HepG2 (cell line): ENCODE data around the gene HLF. TPM values are rescaled to one million over a fixed set of nuclear protein-coding genes. Genes with fewer than 3 reads are reported as not detected.

Experiments
- ATAC-seq: fragments of 200-7000 bp; cut with Tn5 transposase; 3 replicates; pipeline ENCODE4 v1.9.1; 2020; ENCODE audit warnings: mild to moderate bottlenecking, moderate library complexity
- BruUV-seq: library from RNA; stranded (reverse); fragments of 400-500 nt; replicated peaks from 2 replicates; lab custom pipeline; 2021; lab: Mats Ljungman, UMichigan
- CTCF ChIA-PET: fragments of 300-600 bp; formaldehyde crosslinking; extraction: SDS; loops from one replicate; lab custom pipeline; 2021; ENCODE audit warnings: low total read pairs, inconsistent platforms, low intra/inter-chr PET ratio; lab: Yijun Ruan, JAX
- POLR2A ChIA-PET: fragments of 350-600 bp; sonication (Branson Sonifier 250); formaldehyde crosslinking; loops from one replicate; lab custom pipeline; 2020; ENCODE audit warnings: antibody characterized with exemption, inconsistent platforms; lab: Yijun Ruan, JAX
- DNase-seq: peaks from one replicate; pipeline ENCODE4 v3.0.0-alpha.2; 2015; ENCODE audit warnings: low spot score
- FAIRE-seq: peaks from 3 replicates; lab custom pipeline; 2011; peaks lifted over from hg19 to GRCh38; lab: Jason Lieb, UNC
- H2AFZ ChIP-seq: one replicate; pipeline ENCODE4 v1.6.1; 2011; ENCODE audit warnings: low read length, inconsistent platforms
- H3K27ac ChIP-seq: fragments of 300-600 bp; 3 replicates; pipeline ENCODE4 v1.8.0; 2011; ENCODE audit warnings: mixed run types, mild to moderate bottlenecking, mixed read lengths, low read length, inconsistent platforms; ENCODE audit not compliant: insufficient read depth; ENCODE audit errors: extremely low read length
- H3K27me3 ChIP-seq, 2 experiments: fragments of 200-600 bp in 1 of 2; 2 replicates in 1 of 2; 3 replicates in 1 of 2; pipeline versions ENCODE4 v1.6.0 to v1.8.0; 2011; ENCODE audit warnings: low read length in 2 of 2, mild to moderate bottlenecking in 2 of 2, moderate library complexity in 2 of 2, inconsistent platforms in 1 of 2; ENCODE audit not compliant: insufficient read depth in 2 of 2, control insufficient read depth in 1 of 2
- H3K36me3 ChIP-seq, 2 experiments: fragments of 200-600 bp in 1 of 2; replicated peaks in 1 of 2; 2 replicates in 1 of 2; 3 replicates in 1 of 2; pipeline versions ENCODE4 v1.5.1 to v1.8.0; 2011; ENCODE audit warnings: low read length in 2 of 2, inconsistent platforms in 1 of 2; ENCODE audit not compliant: insufficient read depth in 2 of 2, control insufficient read depth in 1 of 2
- H3K4me1 ChIP-seq: 2 replicates; pipeline ENCODE4 v1.5.1; 2012; ENCODE audit warnings: low read length, inconsistent platforms; ENCODE audit not compliant: insufficient read depth
- H3K4me2 ChIP-seq: 2 replicates; pipeline ENCODE4 v1.6.0; 2011; ENCODE audit warnings: low read depth, low read length, inconsistent platforms
- H3K4me3 ChIP-seq, 3 experiments: fragments of 200-600 bp in 1 of 3; sonication (generic), shearing (Covaris generic) in 1 of 3; replicated peaks in 1 of 3; 2 replicates each; pipeline ENCODE4 v1.5.1; 2011 to 2016; ENCODE audit warnings: low read length in 3 of 3, inconsistent platforms in 2 of 3, low read depth in 2 of 3, mild to moderate bottlenecking in 2 of 3, control low read depth in 1 of 3, mixed read lengths in 1 of 3; ENCODE audit not compliant: insufficient read depth in 1 of 3
- H3K79me2 ChIP-seq: one replicate; pipeline ENCODE4 v1.6.1; 2011; ENCODE audit warnings: low read length, inconsistent platforms; ENCODE audit not compliant: insufficient read depth
- H3K9ac ChIP-seq: 2 replicates; pipeline ENCODE4 v1.6.0; 2011; ENCODE audit warnings: mild to moderate bottlenecking, low read depth, low read length, inconsistent platforms; ENCODE audit not compliant: insufficient read depth
- H3K9me3 ChIP-seq: 2 replicates; pipeline ENCODE4 v1.5.1; 2012; ENCODE audit warnings: mild to moderate bottlenecking, low read length
- H4K20me1 ChIP-seq: 2 replicates; pipeline ENCODE4 v1.6.0; 2011; ENCODE audit warnings: inconsistent platforms, mild to moderate bottlenecking, low read length, moderate library complexity; ENCODE audit not compliant: insufficient read depth
- ATM ChIP-seq: fragments of 450-650 bp; IDR thresholded peaks from 2 replicates; pipeline ENCODE4 v1.7.1; 2017; ENCODE audit warnings: mild to moderate bottlenecking, borderline replicate concordance
- ELF4 ChIP-seq: sonication (generic); formaldehyde crosslinking; IDR thresholded peaks from 2 replicates; pipeline ENCODE4 v1.5.0; 2020; ENCODE audit warnings: missing genetic modification reagents, mild to moderate bottlenecking, moderate library complexity, borderline replicate concordance
- FOXA1 ChIP-seq, 2 experiments: fragments of 450-650 bp in 1 of 2; sonication (generic) in 1 of 2; formaldehyde crosslinking in 1 of 2; IDR thresholded peaks; 2 replicates each; pipeline versions ENCODE4 v1.4.0 to v1.6.1; 2016 to 2020; ENCODE audit warnings: missing genetic modification reagents in 1 of 2
- HINFP ChIP-seq: sonication (generic); formaldehyde crosslinking; IDR thresholded peaks from 2 replicates; pipeline ENCODE4 v1.4.0; 2020; ENCODE audit warnings: low read depth, mild to moderate bottlenecking, missing genetic modification reagents
- MEF2D ChIP-seq: sonication (generic); formaldehyde crosslinking; IDR thresholded peaks from 2 replicates; pipeline ENCODE4 v1.5.1; 2020; ENCODE audit warnings: mild to moderate bottlenecking, missing genetic modification reagents
- PBX2 ChIP-seq: IDR thresholded peaks from 2 replicates; pipeline ENCODE4 v1.6.1; 2016; ENCODE audit warnings: control low read depth
- PITX1 ChIP-seq: sonication (generic); formaldehyde crosslinking; IDR thresholded peaks from 2 replicates; pipeline ENCODE4 v1.5.1; 2020; ENCODE audit warnings: mild to moderate bottlenecking, missing genetic modification reagents
- SMAD1 ChIP-seq: sonication (generic); formaldehyde crosslinking; IDR thresholded peaks from 2 replicates; pipeline ENCODE4 v1.4.0; 2020; ENCODE audit warnings: missing genetic modification reagents, low read depth, mild to moderate bottlenecking, borderline replicate concordance
- SRF ChIP-seq: IDR thresholded peaks from 2 replicates; pipeline ENCODE4 v1.6.1; 2011; ENCODE audit warnings: mild to moderate bottlenecking, low read depth, low read length, moderate library complexity
- TRIM22 ChIP-seq: fragments of 450-650 bp; IDR thresholded peaks from 2 replicates; pipeline ENCODE4 v1.6.1; 2017
- TSC22D2 ChIP-seq: sonication (generic); formaldehyde crosslinking; IDR thresholded peaks from 2 replicates; pipeline ENCODE4 v1.5.1; 2020; ENCODE audit warnings: missing genetic modification reagents, mild to moderate bottlenecking, borderline replicate concordance
- U2AF2 ChIP-seq: fragments of 200-400 bp; formaldehyde crosslinking; IDR thresholded peaks from 2 replicates; pipeline ENCODE4 v1.6.1; 2017; ENCODE audit warnings: low read depth, mild to moderate bottlenecking, low read length
- ZNF207 ChIP-seq: fragments of 450-650 bp; IDR thresholded peaks from 2 replicates; pipeline ENCODE4 v1.6.1; 2016; ENCODE audit warnings: antibody characterized with exemption, borderline replicate concordance
- ZNF431 ChIP-seq: sonication (generic); formaldehyde crosslinking; IDR thresholded peaks from 2 replicates; pipeline ENCODE4 v1.9.0; 2022; ENCODE audit warnings: missing genetic modification reagents, low read depth, mild to moderate bottlenecking, borderline replicate concordance
- ZNF761 ChIP-seq: sonication (generic); formaldehyde crosslinking; conservative IDR thresholded peaks from 2 replicates; pipeline ENCODE4 v1.4.0; 2020; ENCODE audit warnings: mild to moderate bottlenecking, missing genetic modification reagents
- ZNF839 ChIP-seq: sonication (generic); formaldehyde crosslinking; IDR thresholded peaks from 2 replicates; pipeline ENCODE4 v1.4.0; 2020; ENCODE audit warnings: missing genetic modification reagents, mild to moderate bottlenecking, borderline replicate concordance
- ZSCAN31 ChIP-seq: sonication (generic); formaldehyde crosslinking; IDR thresholded peaks from 2 replicates; pipeline ENCODE4 v1.5.0; 2020; ENCODE audit warnings: low read depth, mild to moderate bottlenecking, missing genetic modification reagents
- WGBS: methylation state at CpG from one replicate; pipeline ENCODE4 v1.1.6; 2017; ENCODE audit warnings: low lambda C conversion rate; 5-methylcytosine and 5-hydroxymethylcytosine counted together
- in situ Hi-C: cut with HindIII; loops from 2 replicates; pipeline ENCODE4 v1.10.0; 2017; ENCODE audit warnings: low pct_unique_long_range_greater_than_20kb; ENCODE audit not compliant: extremely low pct_ligation_motif_present
- intact Hi-C: fragments of 100-400 bp; cut with micrococcal nuclease; formaldehyde crosslinking; loops from one replicate; pipeline ENCODE4 v1.10.0; 2022; ENCODE audit not compliant: unreplicated experiment
- polyA plus RNA-seq, 8 experiments: library from polyadenylated mRNA; depleted of rRNA in 3 of 8; stranded (reverse) in 7 of 8; unstranded in 1 of 8; fragments of >200 nt; fragmentation: Illumina TruSeq in 4 of 8; extraction: Trizol in 4 of 8; gene quantifications; 2 replicates each; pipeline versions ENCODE4 v1.2.1 to v1.2.3, GENCODE V29; 2011 to 2016; ENCODE audit warnings: low read depth in 4 of 8, missing spikeins in 1 of 8, mixed read lengths in 1 of 8; ENCODE audit not compliant: insufficient read depth in 1 of 8
- total RNA-seq, 5 experiments: library from RNA; depleted of rRNA; stranded (reverse); fragments of >200 nt; fragmentation: Illumina TruSeq; extraction: Trizol; gene quantifications; 2 replicates each; pipeline ENCODE4 v1.2.3, GENCODE V29; 2016; ENCODE audit warnings: low read depth in 1 of 5
- TF ChIP-seq, protein P1 (sequence below): sonication (generic); formaldehyde crosslinking; IDR thresholded peaks from 2 replicates; pipeline ENCODE4 v1.5.1; 2020; ENCODE audit warnings: mild to moderate bottlenecking, moderate library complexity, missing genetic modification reagents

HLF gene
- total and polyA plus RNA-seq, 2 of the 13 experiments (the other 11 are each of a cell fraction or from before 2014, with no cell fraction given), result 202 to 346 TPM

GRCh38 chr17:55332296-55333041 is 67.7 kb downstream of the HLF start (continued):
- TF ChIP-seq ATM (no peak), ZNF431 (CRISPR knock-in tag) (no peak)
- TF ChIP-seq, all 625 proteins: peak for 0

DNA sequence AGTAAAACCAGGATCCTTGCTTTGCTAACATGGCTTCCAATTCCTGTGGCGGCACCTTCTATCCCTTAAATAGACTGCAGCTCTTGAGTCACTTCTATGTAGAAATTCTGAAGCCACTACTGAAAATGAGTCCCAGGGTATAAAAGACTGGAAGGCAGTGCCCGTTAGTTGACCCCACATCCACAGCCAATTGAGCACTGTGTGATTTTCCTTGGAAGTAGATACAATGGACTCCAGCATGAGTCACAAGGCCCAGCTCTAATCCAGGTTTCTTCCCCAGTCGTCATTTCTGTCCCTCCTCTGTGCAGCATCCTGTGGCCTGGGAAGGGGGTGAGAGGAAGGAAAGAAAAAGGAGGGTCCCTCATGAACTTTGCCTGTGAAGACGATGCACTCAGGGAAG is 69.5 kb downstream of the HLF start:
- FAIRE-seq, result no peak
- Histone ChIP-seq H2AFZ (no peak overlapping the region), H3K4me3 (no peak overlapping the region), H3K36me3 (no peaks in the 10 kb centered on the region), H3K9ac (no peak overlapping the region), H3K4me2 (no peak overlapping the region), H3K27ac (no peak overlapping the region), H3K4me1 (peaks cover 21% of the 10 kb centered on the region), H3K9me3 (no peaks in the 10 kb centered on the region), H3K79me2 (no peaks in the 10 kb centered on the region), H3K27me3 (no peaks in the 10 kb centered on the region; a peak in 1 of 5 replicates), H4K20me1 (no peaks in the 10 kb centered on the region)
- ChIA-PET POLR2A (no interaction called here), CTCF (no interaction called here)
- DNase-seq, result no peak
- in situ Hi-C loops (no loop called here), intact Hi-C loops (no loop called here)
- no peak for ATAC-seq
- BruUV-seq, result no TSS peak
- 66% methylated on average over 4 of the region's 4 CpGs for WGBS
- no peak for TF ChIP-seq FOXA1 (IDR thresholded peaks at IDR 0.05)
- no peak for TF ChIP-seq FOXA1 (CRISPR knock-in tag; IDR thresholded peaks at IDR 0.05)
- no peak for TF ChIP-seq ZNF207
- TF ChIP-seq PITX1, result no peak
- no peak for TF ChIP-seq ZNF839
- no peak for TF ChIP-seq HINFP (CRISPR knock-in tag)
- TF ChIP-seq SRF, result no peak
- TF ChIP-seq, protein P1, sequence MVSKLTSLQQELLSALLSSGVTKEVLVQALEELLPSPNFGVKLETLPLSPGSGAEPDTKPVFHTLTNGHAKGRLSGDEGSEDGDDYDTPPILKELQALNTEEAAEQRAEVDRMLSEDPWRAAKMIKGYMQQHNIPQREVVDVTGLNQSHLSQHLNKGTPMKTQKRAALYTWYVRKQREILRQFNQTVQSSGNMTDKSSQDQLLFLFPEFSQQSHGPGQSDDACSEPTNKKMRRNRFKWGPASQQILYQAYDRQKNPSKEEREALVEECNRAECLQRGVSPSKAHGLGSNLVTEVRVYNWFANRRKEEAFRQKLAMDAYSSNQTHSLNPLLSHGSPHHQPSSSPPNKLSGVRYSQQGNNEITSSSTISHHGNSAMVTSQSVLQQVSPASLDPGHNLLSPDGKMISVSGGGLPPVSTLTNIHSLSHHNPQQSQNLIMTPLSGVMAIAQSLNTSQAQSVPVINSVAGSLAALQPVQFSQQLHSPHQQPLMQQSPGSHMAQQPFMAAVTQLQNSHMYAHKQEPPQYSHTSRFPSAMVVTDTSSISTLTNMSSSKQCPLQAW, result no peak
- no peak for TF ChIP-seq ZSCAN31
- no peak for TF ChIP-seq U2AF2
- no peak for TF ChIP-seq ELF4 (CRISPR knock-in tag)
- TF ChIP-seq SMAD1 (CRISPR knock-in tag), result no peak
- TF ChIP-seq PBX2 (CRISPR knock-in tag), result no peak
- no peak for TF ChIP-seq ZNF761 (CRISPR knock-in tag)
- TF ChIP-seq TSC22D2 (CRISPR knock-in tag), result no peak
- no peak for TF ChIP-seq TRIM22
- TF ChIP-seq MEF2D (CRISPR knock-in tag), result no peak
